Neural cell (in vitro differentiated cells): ENCODE measurements around the gene MGAT5.

Experiments
- CTCF ChIP-seq: fragments of 450-650 bp; IDR thresholded peaks from 2 replicates; pipeline ENCODE4 v1.5.1; 2014; ENCODE audit warnings: antibody characterized with exemption, mild to moderate bottlenecking, moderate library complexity; ENCODE audit not compliant: poor library complexity, severe bottlenecking
- RAD21 ChIP-seq: fragments of 450-650 bp; conservative IDR thresholded peaks from 2 replicates; pipeline ENCODE4 v1.6.1; 2014; ENCODE audit warnings: antibody characterized with exemption, mild to moderate bottlenecking, moderate library complexity
- REST ChIP-seq: IDR thresholded peaks from 2 replicates; pipeline ENCODE4 v1.6.1; 2012; ENCODE audit warnings: borderline replicate concordance

- TF ChIP-seq RAD21: peak; percentile 94
- peak; percentile 94 for TF ChIP-seq CTCF
- TF ChIP-seq REST: no peak
These were observed 206.7 kb downstream of the MGAT5 start for GRCh38 chr2:134460583-134460998.
